HCT116 (cell line): Measurements from ENCODE around the gene EPHA2. TPM values are rescaled to one million over a fixed set of nuclear protein-coding genes. Genes with fewer than 3 reads are reported as not detected.

Experiments
- ATAC-seq: fragments of 200-7000 bp; cut with Tn5 transposase; 2 replicates; pipeline ENCODE4 v1.9.1; 2020; ENCODE audit warnings: mild to moderate bottlenecking, moderate library complexity
- BruUV-seq: library from RNA; stranded (reverse); fragments of 400-500 nt; replicated peaks from 2 replicates; lab custom pipeline; 2021; lab: Mats Ljungman, UMichigan
- CTCF ChIA-PET: fragments of 300-600 bp; sonication (Branson Sonifier 250); formaldehyde crosslinking; loops from one replicate; lab custom pipeline; 2021; ENCODE audit warnings: antibody characterized with exemption; lab: Charles Lee
- POLR2A ChIA-PET: fragments of 300-600, 350-600 bp; sonication (Branson Sonifier 250); formaldehyde crosslinking; loops from one replicate; lab custom pipeline; 2021; ENCODE audit warnings: antibody characterized with exemption; lab: Charles Lee
- RAD21 ChIA-PET, 2 experiments: fragments of 300-600 bp; sonication (Branson Sonifier 250); formaldehyde crosslinking; loops; one replicate each; lab custom pipeline; 2023; ENCODE audit warnings: low total read pairs in 2 of 2; ENCODE audit not compliant: uncharacterized antibody in 2 of 2, unreplicated experiment in 2 of 2, low non-redundant PET in 1 of 2; lab: Charles Lee
- DNase-seq: peaks from one replicate; pipeline ENCODE4 v3.0.0-alpha.2; 2010; ENCODE audit warnings: low read depth, low spot score
- H2AFZ ChIP-seq: fragments of 200-600 bp; shearing (Covaris generic), sonication (generic); 2 replicates; pipeline ENCODE4 v1.6.1; 2017; ENCODE audit warnings: low read depth, mixed run types, mixed read lengths, antibody characterized with exemption, low read length; ENCODE audit not compliant: poor library complexity, severe bottlenecking
- H3K27ac ChIP-seq: 2 replicates; pipeline ENCODE4 v1.5.1; 2012; ENCODE audit warnings: low read depth, low read length
- H3K27me3 ChIP-seq: fragments of 200-600 bp; sonication (generic); 2 replicates; pipeline ENCODE4 v1.6.1; 2016; ENCODE audit warnings: mixed run types, low read length, mixed read lengths; ENCODE audit not compliant: insufficient read depth
- H3K36me3 ChIP-seq, 2 experiments: fragments of 200-500 bp in 1 of 2; fragments of 200-600 bp in 1 of 2; sonication (Bioruptor generic) in 1 of 2; sonication (generic) in 1 of 2; 2 replicates each; pipeline versions ENCODE4 v1.5.1 to v1.6.1; 2014 to 2016; ENCODE audit warnings: low read length in 2 of 2, inconsistent platforms in 1 of 2, mixed read lengths in 1 of 2, mixed run types in 1 of 2; ENCODE audit not compliant: insufficient read depth in 2 of 2, control insufficient read depth in 1 of 2
- H3K4me1 ChIP-seq, 2 experiments: fragments of 200-600 bp in 1 of 2; sonication (generic) in 1 of 2; 2 replicates each; pipeline versions ENCODE4 v1.5.1 to v1.6.1; 2012 to 2017; ENCODE audit warnings: low read length in 2 of 2, inconsistent platforms in 1 of 2, mild to moderate bottlenecking in 1 of 2, mixed read lengths in 1 of 2, mixed run types in 1 of 2, moderate library complexity in 1 of 2; ENCODE audit not compliant: insufficient read depth in 2 of 2, control insufficient read depth in 1 of 2
- H3K4me2 ChIP-seq: fragments of 200-600 bp; sonication (generic); 2 replicates; pipeline ENCODE4 v1.6.1; 2017; ENCODE audit warnings: mixed run types, low read length, mixed read lengths
- H3K4me3 ChIP-seq, 2 experiments: fragments of 200-600 bp in 1 of 2; sonication (generic) in 1 of 2; replicated peaks in 1 of 2; 2 replicates each; pipeline ENCODE4 v1.5.1; 2011 to 2016; ENCODE audit warnings: low read length in 2 of 2, control low read depth in 1 of 2, low read depth in 1 of 2, mild to moderate bottlenecking in 1 of 2, mixed read lengths in 1 of 2, mixed run types in 1 of 2
- H3K79me2 ChIP-seq: fragments of 200-600 bp; sonication (generic); 2 replicates; pipeline ENCODE4 v1.6.1; 2017; ENCODE audit warnings: mild to moderate bottlenecking, mixed run types, low read length, moderate library complexity, mixed read lengths; ENCODE audit not compliant: insufficient read depth
- H3K9ac ChIP-seq: fragments of 200-600 bp; sonication (generic); 2 replicates; pipeline ENCODE4 v1.6.1; 2016; ENCODE audit warnings: low read length, mixed read lengths
- H3K9me2 ChIP-seq: fragments of 200-600 bp; sonication (generic), shearing (Covaris generic); 2 replicates; pipeline ENCODE4 v1.6.1; 2017; ENCODE audit warnings: mixed run types, mild to moderate bottlenecking, moderate library complexity; ENCODE audit not compliant: insufficient read depth
- H3K9me3 ChIP-seq, 2 experiments: fragments of 200-500 bp in 1 of 2; fragments of 200-600 bp in 1 of 2; sonication (Bioruptor generic) in 1 of 2; sonication (generic) in 1 of 2; 2 replicates each; pipeline ENCODE4 v1.6.1; 2014 to 2017; ENCODE audit warnings: low read length in 2 of 2, mixed read lengths in 2 of 2, inconsistent platforms in 1 of 2, low read depth in 1 of 2, mild to moderate bottlenecking in 1 of 2, mixed run types in 1 of 2, moderate library complexity in 1 of 2; ENCODE audit not compliant: control insufficient read depth in 1 of 2, insufficient read depth in 1 of 2
- H4K20me1 ChIP-seq: fragments of 200-600 bp; sonication (generic), shearing (Covaris generic); 2 replicates; pipeline ENCODE4 v1.6.1; 2017; ENCODE audit warnings: mixed run types, mild to moderate bottlenecking, moderate library complexity; ENCODE audit not compliant: insufficient read depth
- CBX3 ChIP-seq: IDR thresholded peaks from 2 replicates; pipeline ENCODE4 v1.6.1; 2012; ENCODE audit warnings: low read depth
- CEBPB ChIP-seq: IDR thresholded peaks from 2 replicates; pipeline ENCODE4 v1.6.1; 2012; ENCODE audit warnings: low read depth
- ELF1 ChIP-seq: IDR thresholded peaks from 2 replicates; pipeline ENCODE4 v1.6.1; 2012; ENCODE audit warnings: low read depth, borderline replicate concordance
- EZH2 ChIP-seq: fragments of 200-600 bp; sonication (generic); IDR thresholded peaks from 2 replicates; pipeline ENCODE4 v1.6.1; 2017; ENCODE audit warnings: antibody characterized with exemption, mixed run types
- FOSL1 ChIP-seq: IDR thresholded peaks from 2 replicates; pipeline ENCODE4 v1.6.1; 2012; ENCODE audit warnings: low read depth
- JUND ChIP-seq: IDR thresholded peaks from 2 replicates; pipeline ENCODE4 v1.6.1; 2012
- POLR2A ChIP-seq: IDR thresholded peaks from 2 replicates; pipeline ENCODE4 v1.7.0; 2011; ENCODE audit warnings: borderline replicate concordance; ENCODE audit not compliant: insufficient read depth, insufficient read length; ENCODE audit errors: extremely low read depth
- POLR2AphosphoS5 ChIP-seq: IDR thresholded peaks from 2 replicates; pipeline ENCODE4 v1.6.1; 2011; ENCODE audit warnings: mild to moderate bottlenecking, low read depth, low read length, moderate library complexity
- RAD21 ChIP-seq: IDR thresholded peaks from 2 replicates; pipeline ENCODE4 v1.6.1; 2012; ENCODE audit warnings: low read depth, mild to moderate bottlenecking
- SIN3A ChIP-seq: IDR thresholded peaks from 2 replicates; pipeline ENCODE4 v1.6.1; 2012; ENCODE audit warnings: low read depth
- SRF ChIP-seq: IDR thresholded peaks from 2 replicates; pipeline ENCODE4 v1.6.1; 2012; ENCODE audit warnings: low read depth
- TCF7L2 ChIP-seq: IDR thresholded peaks from 2 replicates; pipeline ENCODE4 v1.7.0; 2011; ENCODE audit warnings: borderline replicate concordance, inconsistent platforms; ENCODE audit not compliant: insufficient read depth, insufficient read length; ENCODE audit errors: extremely low read depth
- ZNF274 ChIP-seq: fragments of 200-500 bp; sonication (Bioruptor generic); IDR thresholded peaks from 2 replicates; pipeline ENCODE4 v1.6.1; 2014; ENCODE audit warnings: mild to moderate bottlenecking, low read depth, low read length, inconsistent platforms
- intact Hi-C: fragments of 100-400 bp; cut with micrococcal nuclease; formaldehyde crosslinking; loops from 2 replicates; pipeline ENCODE4 v1.10.0; 2022
- total RNA-seq: library from RNA; stranded (reverse); gene quantifications from one replicate; pipeline ENCODE4 v1.2.1, GENCODE V29; 2021; ENCODE audit not compliant: unreplicated experiment
- TF ChIP-seq, protein P1 (sequence below): IDR thresholded peaks from 2 replicates; pipeline ENCODE4 v1.6.1; 2012
- TF ChIP-seq, protein P2 (sequence below): IDR thresholded peaks from 2 replicates; pipeline ENCODE4 v1.6.1; 2012
- TF ChIP-seq, protein P3 (sequence below): IDR thresholded peaks from 2 replicates; pipeline ENCODE4 v1.6.1; 2011; ENCODE audit warnings: mild to moderate bottlenecking, low read length, moderate library complexity; ENCODE audit not compliant: insufficient replicate concordance; ENCODE audit errors: extremely low read depth

The EPHA2 gene
- total RNA-seq, 1 experiment from 2014 or later, result 164 TPM

DNA sequence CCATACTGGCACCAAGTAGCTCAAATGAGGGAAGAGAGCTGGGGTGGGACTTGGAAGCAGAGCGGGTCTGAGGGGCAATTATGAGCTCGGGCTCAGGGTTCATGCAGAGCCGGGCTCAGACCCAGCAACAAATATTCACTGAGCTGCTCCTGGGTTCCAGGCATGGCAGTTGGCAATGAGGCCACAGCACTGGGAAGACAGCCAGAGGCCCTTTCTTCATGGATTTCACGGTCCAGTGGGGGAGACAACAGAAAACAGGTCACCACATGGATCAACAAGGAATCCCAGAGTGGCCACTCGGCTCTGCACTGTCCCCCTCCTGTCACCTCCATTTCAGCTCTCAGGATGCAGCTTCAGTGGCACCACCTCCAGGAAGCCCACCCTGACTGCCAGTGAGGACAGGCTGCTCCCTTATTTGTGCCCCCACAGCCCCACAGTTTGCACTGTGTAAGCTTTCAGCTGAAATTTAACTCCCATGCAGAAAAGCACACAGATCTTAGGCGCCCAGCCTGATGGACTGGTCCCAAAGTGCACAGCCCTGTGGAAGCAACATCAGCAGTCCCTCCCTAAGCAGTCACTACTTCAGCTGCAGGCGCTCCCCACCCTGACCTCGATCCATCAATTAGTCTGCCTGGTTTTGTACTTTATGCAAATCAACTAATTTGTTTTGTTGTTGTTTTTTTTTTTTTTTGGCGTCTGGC, 34.2 kb upstream of the EPHA2 start:
- BruUV-seq, result no TSS peak
- Histone ChIP-seq H3K27me3 (no peaks in the 10 kb centered on the region), H3K4me3 (no peak overlapping the region), H4K20me1 (no peaks in the 10 kb centered on the region), H3K27ac (no peak overlapping the region), H3K9ac (peak overlapping the region; percentile 49; the same call in 1 of the 2 replicates), H3K79me2 (no peaks in the 10 kb centered on the region), H2AFZ (no peak overlapping the region)
- ChIA-PET CTCF (interaction anchor here (0.6 to 10.3 kb wide), 5 partner anchors 27 to 431 kb away, joined by 3 to 222 read pairs (median 5); no protein-coding TSS in a partner anchor), POLR2A (no interaction called here), RAD21 (interaction anchor here (0.7 to 6.2 kb wide), 4 partner anchors 108 to 345 kb away, joined by 4 to 26 read pairs (median 7); no protein-coding TSS in a partner anchor)
- TF ChIP-seq, protein P1, sequence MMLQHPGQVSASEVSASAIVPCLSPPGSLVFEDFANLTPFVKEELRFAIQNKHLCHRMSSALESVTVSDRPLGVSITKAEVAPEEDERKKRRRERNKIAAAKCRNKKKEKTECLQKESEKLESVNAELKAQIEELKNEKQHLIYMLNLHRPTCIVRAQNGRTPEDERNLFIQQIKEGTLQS, result no peak
- TF ChIP-seq CEBPB (no peak), POLR2AphosphoS5 (no peak), RAD21 (no peak), EZH2 (no peak), CBX3 (no peak), SIN3A (no peak), ELF1 (no peak), JUND (no peak), SRF (no peak), TCF7L2 (no peak), FOSL1 (no peak), POLR2A (no peak), ZNF274 (no peak)
- TF ChIP-seq, protein P2, sequence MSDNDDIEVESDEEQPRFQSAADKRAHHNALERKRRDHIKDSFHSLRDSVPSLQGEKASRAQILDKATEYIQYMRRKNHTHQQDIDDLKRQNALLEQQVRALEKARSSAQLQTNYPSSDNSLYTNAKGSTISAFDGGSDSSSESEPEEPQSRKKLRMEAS, result no peak
- TF ChIP-seq, protein P3, sequence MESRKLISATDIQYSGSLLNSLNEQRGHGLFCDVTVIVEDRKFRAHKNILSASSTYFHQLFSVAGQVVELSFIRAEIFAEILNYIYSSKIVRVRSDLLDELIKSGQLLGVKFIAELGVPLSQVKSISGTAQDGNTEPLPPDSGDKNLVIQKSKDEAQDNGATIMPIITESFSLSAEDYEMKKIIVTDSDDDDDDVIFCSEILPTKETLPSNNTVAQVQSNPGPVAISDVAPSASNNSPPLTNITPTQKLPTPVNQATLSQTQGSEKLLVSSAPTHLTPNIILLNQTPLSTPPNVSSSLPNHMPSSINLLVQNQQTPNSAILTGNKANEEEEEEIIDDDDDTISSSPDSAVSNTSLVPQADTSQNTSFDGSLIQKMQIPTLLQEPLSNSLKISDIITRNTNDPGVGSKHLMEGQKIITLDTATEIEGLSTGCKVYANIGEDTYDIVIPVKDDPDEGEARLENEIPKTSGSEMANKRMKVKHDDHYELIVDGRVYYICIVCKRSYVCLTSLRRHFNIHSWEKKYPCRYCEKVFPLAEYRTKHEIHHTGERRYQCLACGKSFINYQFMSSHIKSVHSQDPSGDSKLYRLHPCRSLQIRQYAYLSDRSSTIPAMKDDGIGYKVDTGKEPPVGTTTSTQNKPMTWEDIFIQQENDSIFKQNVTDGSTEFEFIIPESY, result no peak
- TF ChIP-seq, all 23 proteins: peak for 0
- DNase-seq (no peak), ATAC-seq (no peak)
- Histone ChIP-seq H3K4me1 (peaks cover 27 to 41% of the 10 kb centered on the region in 2 experiments), H3K9me2 (no peaks in the 10 kb centered on the region), H3K4me2 (peak overlapping the region; percentile 19), H3K9me3 (no peaks in the 10 kb centered on the region), H3K36me3 (no peaks in the 10 kb centered on the region)
- intact Hi-C loops, result loop anchor here (2.0 to 10.0 kb wide), 3 partner anchors 52 to 185 kb away; partner anchors contain the start of gene SRARP
